ENCODE measurements around the gene HHAT. TPM values are rescaled to one million over a fixed set of nuclear protein-coding genes. Genes with fewer than 3 reads are reported as not detected.

The HHAT gene
- total and polyA plus RNA-seq, 2 of the 4 experiments (the other 2 are of a cell fraction): 1.7 to 2.5 TPM

DNA sequence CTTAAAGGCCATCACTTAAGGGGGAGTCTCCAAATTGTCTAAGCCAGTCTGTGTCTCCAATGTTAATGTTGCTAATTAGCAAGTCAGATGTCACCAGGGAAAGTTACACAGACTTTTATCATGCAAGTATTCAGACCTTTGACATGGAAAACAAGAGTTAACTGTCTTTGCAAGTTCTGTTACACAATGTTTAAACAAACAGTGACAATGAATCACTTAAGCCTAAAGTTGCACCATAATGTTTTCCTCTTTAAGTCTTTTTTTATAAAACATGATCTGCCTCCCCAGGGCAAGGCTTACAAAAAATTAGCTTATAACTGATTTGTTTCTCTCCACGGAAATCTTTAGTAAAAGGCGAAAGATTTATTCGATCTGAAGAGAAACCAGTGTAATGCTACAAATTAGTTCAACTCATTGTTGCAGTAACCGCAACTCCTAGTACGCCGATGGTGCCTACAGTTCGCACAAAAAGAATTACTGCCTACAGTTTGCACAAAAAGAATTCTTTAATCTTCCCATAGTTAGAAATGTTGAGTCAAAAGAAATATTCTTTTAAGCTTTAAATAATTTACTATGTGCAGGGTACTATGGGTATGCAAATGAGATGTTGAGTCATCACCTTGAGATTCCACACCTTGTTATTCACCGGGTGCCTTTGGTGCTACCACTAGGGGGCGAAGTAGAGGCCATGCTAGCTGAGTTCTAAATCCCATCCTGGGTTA is 45.3 kb downstream of the HHAT start (continued):
- TF ChIP-seq NFE2L2 (IDR thresholded peaks at IDR 0.05; ENCODE audit: low read depth, low read length): peak; percentile 6; the same call in 1 of the 2 replicates
- peak; percentile 64 for TF ChIP-seq FOS (IDR thresholded peaks at IDR 0.05; ENCODE audit: low read depth, low read length)
- peak; percentile 85 for TF ChIP-seq SMC3 (IDR thresholded peaks at IDR 0.05; ENCODE audit: low read depth, low read length)

DNA sequence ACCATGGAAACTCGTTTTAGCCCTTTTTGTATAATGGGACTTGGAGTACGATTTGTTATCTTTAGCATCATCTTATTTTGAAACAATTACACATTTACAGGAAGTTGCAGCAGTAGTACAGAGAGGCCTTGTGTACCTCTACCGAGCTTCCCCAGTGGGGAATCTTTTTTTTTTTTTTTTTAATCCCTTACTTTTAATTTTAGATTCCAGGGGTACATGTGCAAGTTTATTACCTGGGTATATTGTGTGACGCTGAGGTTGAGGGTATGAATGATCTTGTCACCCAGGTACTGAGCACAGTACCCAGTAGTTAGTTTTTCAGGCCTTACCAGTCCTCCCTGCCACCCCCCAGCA is 45.9 kb downstream of the HHAT start:
- Histone ChIP-seq H2BK5ac (ENCODE audit: low read depth, low read length, poor library complexity, severe bottlenecking) (peak overlapping the region; percentile 98), H2AFZ (replicated peaks; ENCODE audit: low read length, poor library complexity) (no peak overlapping the region), H3K9me3 (ENCODE audit: control insufficient read depth, insufficient read depth, low read length) (no peaks in the 10 kb centered on the region), H3K23ac (ENCODE audit: low read depth, low read length) (no peak overlapping the region), H3K14ac (replicated peaks; ENCODE audit: low read depth, low read length) (no peak overlapping the region), H3K9me1 (ENCODE audit: insufficient read depth, low read length) (peaks cover 4% of the 10 kb centered on the region), H3K27ac (ENCODE audit: insufficient read depth, low read length) (no peak overlapping the region), H3K4me2 (ENCODE audit: low read depth, low read length) (peak overlapping the region; percentile 83; the same call in 1 of the 2 replicates), H4K8ac (ENCODE audit: low read depth in 2 of 2, low read length in 2 of 2) (peak overlapping the region in 1 of 2 experiments; percentile 33; a peak in 1 of 4 replicates), H3K56ac (ENCODE audit: extremely low read depth, insufficient read depth, low read length) (no peak overlapping the region), H2AK9ac (replicated peaks; ENCODE audit: low read depth, low read length, poor library complexity) (no peak overlapping the region), H3K4me3 (ENCODE audit: insufficient read depth, low read depth, low read length) (no peak overlapping the region), H4K91ac (ENCODE audit: insufficient read depth, low read depth, low read length) (no peak overlapping the region), H2BK20ac (ENCODE audit: low read depth, low read length) (no peak overlapping the region), H3K4me1 (ENCODE audit: control insufficient read depth, insufficient read depth, low read length) (peaks cover 19% of the 10 kb centered on the region), H4K5ac (ENCODE audit: low read depth, low read length) (peak overlapping the region; percentile 19; the same call in 1 of the 2 replicates), H3K79me1 (ENCODE audit: low read depth in 1 of 2, low read length in 2 of 2) (no peaks in the 10 kb centered on the region), H3K27me3 (ENCODE audit: control insufficient read depth, insufficient read depth, low read length) (no peaks in the 10 kb centered on the region), H4K20me1 (ENCODE audit: insufficient read depth, low read length) (no peaks in the 10 kb centered on the region), H3K18ac (ENCODE audit: low read depth, low read length) (peak overlapping the region; percentile 14; the same call in 1 of the 2 replicates), H2BK120ac (ENCODE audit: low read depth, low read length) (peak overlapping the region; percentile 41; the same call in 1 of the 2 replicates), H2BK15ac (ENCODE audit: low read depth, low read length) (peak overlapping the region; percentile 34; the same call in 1 of the 3 replicates), H3K9ac (ENCODE audit: low read depth, low read length) (no peak overlapping the region), H2AK5ac (ENCODE audit: low read depth, low read length) (peak overlapping the region; percentile 32; the same call in 1 of the 2 replicates), H3K4ac (ENCODE audit: low read depth, low read length) (0 out of 2 replicates have a peak overlapping the region, but pooled peaks have one; percentile 12), H3K36me3 (ENCODE audit: control insufficient read depth, insufficient read depth, low read length) (no peaks in the 10 kb centered on the region)
- intact Hi-C loops (cut with micrococcal nuclease): loop anchor here (1.0 kb wide), 1 partner anchor 26 kb away; no protein-coding TSS in a partner anchor
- BruUV-seq (replicated peaks): no TSS peak
- ChIA-PET CTCF (interaction anchor here (0.8 to 4.2 kb wide), 7 partner anchors 9 to 32 kb away, joined by 3 to 23 read pairs (median 4); no protein-coding TSS in a partner anchor), POLR2A (ENCODE audit: unreplicated experiment) (interaction anchor here (1.0 kb wide), 1 partner anchor 12 kb away, joined by 10 read pairs; no protein-coding TSS in a partner anchor)
- WGBS, 2 experiments (ENCODE audit: extremely low coverage in 2 of 2, insufficient read length in 1 of 2): no CpG with 5 or more reads among the region's 4 CpGs
- in situ Hi-C loops (cut with MboI; ENCODE audit: low sequenced_read_pairs): no loop called here
- ATAC-seq (ENCODE audit: low read depth): no peak
- dilution Hi-C loops (cut with HindIII; ENCODE audit: low sequenced_read_pairs, unreplicated experiment): no loop called here
- no peak for DNase-seq
- TF ChIP-seq RFX5 (IDR thresholded peaks at IDR 0.05; ENCODE audit: low read depth, low read length) (no peak), FOS (IDR thresholded peaks at IDR 0.05; ENCODE audit: low read depth, low read length) (no peak), POLR2A (IDR thresholded peaks at IDR 0.05; ENCODE audit: low read depth, low read length) (no peak), RCOR1 (IDR thresholded peaks at IDR 0.05; ENCODE audit: insufficient replicate concordance, low read length) (no peak), SMC3 (IDR thresholded peaks at IDR 0.05; ENCODE audit: low read depth, low read length) (no peak), NFE2L2 (IDR thresholded peaks at IDR 0.05; ENCODE audit: low read depth, low read length) (no peak), CTCF (conservative IDR thresholded peaks at IDR 0.05; ENCODE audit: low read depth, low read length) (no peak), RAD21 (IDR thresholded peaks at IDR 0.05; ENCODE audit: low read length) (no peak), MAFK (IDR thresholded peaks at IDR 0.05; ENCODE audit: low read depth, low read length) (no peak)
- TF ChIP-seq, protein P1, sequence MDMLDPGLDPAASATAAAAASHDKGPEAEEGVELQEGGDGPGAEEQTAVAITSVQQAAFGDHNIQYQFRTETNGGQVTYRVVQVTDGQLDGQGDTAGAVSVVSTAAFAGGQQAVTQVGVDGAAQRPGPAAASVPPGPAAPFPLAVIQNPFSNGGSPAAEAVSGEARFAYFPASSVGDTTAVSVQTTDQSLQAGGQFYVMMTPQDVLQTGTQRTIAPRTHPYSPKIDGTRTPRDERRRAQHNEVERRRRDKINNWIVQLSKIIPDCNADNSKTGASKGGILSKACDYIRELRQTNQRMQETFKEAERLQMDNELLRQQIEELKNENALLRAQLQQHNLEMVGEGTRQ (IDR thresholded peaks at IDR 0.05; ENCODE audit: low read depth, low read length): no peak
- TF ChIP-seq, protein P2, sequence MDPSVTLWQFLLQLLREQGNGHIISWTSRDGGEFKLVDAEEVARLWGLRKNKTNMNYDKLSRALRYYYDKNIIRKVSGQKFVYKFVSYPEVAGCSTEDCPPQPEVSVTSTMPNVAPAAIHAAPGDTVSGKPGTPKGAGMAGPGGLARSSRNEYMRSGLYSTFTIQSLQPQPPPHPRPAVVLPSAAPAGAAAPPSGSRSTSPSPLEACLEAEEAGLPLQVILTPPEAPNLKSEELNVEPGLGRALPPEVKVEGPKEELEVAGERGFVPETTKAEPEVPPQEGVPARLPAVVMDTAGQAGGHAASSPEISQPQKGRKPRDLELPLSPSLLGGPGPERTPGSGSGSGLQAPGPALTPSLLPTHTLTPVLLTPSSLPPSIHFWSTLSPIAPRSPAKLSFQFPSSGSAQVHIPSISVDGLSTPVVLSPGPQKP (IDR thresholded peaks at IDR 0.05; ENCODE audit: borderline replicate concordance, low read depth, low read length): no peak
